H9 (cell line): ENCODE results near the gene IQGAP2. TPM values are rescaled to one million over a fixed set of nuclear protein-coding genes. Genes with fewer than 3 reads are reported as not detected.

Experiments
- DNase-seq: peaks from one replicate; pipeline ENCODE4 v3.0.0-alpha.2; 2017
- H2AFZ ChIP-seq: one replicate; pipeline ENCODE4 v1.6.1; 2013; ENCODE audit warnings: mild to moderate bottlenecking, low read length, control low read depth, moderate library complexity
- H2AK5ac ChIP-seq: 2 replicates; pipeline ENCODE4 v1.6.1; 2013; ENCODE audit warnings: low read length, control low read depth, mixed read lengths; ENCODE audit not compliant: insufficient read length
- H2BK120ac ChIP-seq: one replicate; pipeline ENCODE4 v1.6.1; 2013; ENCODE audit warnings: low read depth, mild to moderate bottlenecking, low read length, control low read depth, inconsistent platforms; ENCODE audit not compliant: poor library complexity, severe bottlenecking
- H2BK12ac ChIP-seq: 2 replicates; pipeline ENCODE4 v1.6.1; 2013; ENCODE audit warnings: low read length, control low read depth, mixed read lengths, low read depth; ENCODE audit not compliant: insufficient read length
- H2BK15ac ChIP-seq: 2 replicates; pipeline ENCODE4 v1.6.1; 2013; ENCODE audit warnings: low read depth, low read length, control low read depth
- H2BK20ac ChIP-seq: one replicate; pipeline ENCODE4 v1.6.1; 2013; ENCODE audit warnings: low read depth, mild to moderate bottlenecking, low read length, control low read depth, inconsistent platforms; ENCODE audit not compliant: poor library complexity, severe bottlenecking
- H2BK5ac ChIP-seq: 2 replicates; pipeline ENCODE4 v1.6.1; 2013; ENCODE audit warnings: low read length, control low read depth, mixed read lengths; ENCODE audit not compliant: insufficient read length
- H3K14ac ChIP-seq: 2 replicates; pipeline ENCODE4 v1.6.1; 2013; ENCODE audit warnings: low read length, control low read depth; ENCODE audit not compliant: insufficient read depth
- H3K18ac ChIP-seq: 2 replicates; pipeline ENCODE4 v1.6.1; 2013; ENCODE audit warnings: low read depth, mild to moderate bottlenecking, mixed read lengths, low read length, control low read depth; ENCODE audit not compliant: insufficient read length
- H3K23ac ChIP-seq: 2 replicates; pipeline ENCODE4 v1.6.1; 2013; ENCODE audit warnings: low read length, control low read depth, mixed read lengths, low read depth; ENCODE audit not compliant: insufficient read length
- H3K23me2 ChIP-seq: 2 replicates; pipeline ENCODE4 v1.6.1; 2013; ENCODE audit warnings: low read depth, mild to moderate bottlenecking, mixed read lengths, low read length, control low read depth; ENCODE audit not compliant: insufficient read length, poor library complexity, severe bottlenecking
- H3K27ac ChIP-seq: 2 replicates; pipeline ENCODE4 v1.5.1; 2013; ENCODE audit warnings: low read length, control low read depth, mixed read lengths, low read depth; ENCODE audit not compliant: insufficient read length
- H3K27me3 ChIP-seq: 2 replicates; pipeline ENCODE4 v1.6.1; 2013; ENCODE audit warnings: low read length, control low read depth, inconsistent platforms; ENCODE audit not compliant: insufficient read depth
- H3K4ac ChIP-seq: 2 replicates; pipeline ENCODE4 v1.6.1; 2013; ENCODE audit warnings: low read depth, mild to moderate bottlenecking, control low read depth, inconsistent platforms, low read length, moderate library complexity
- H3K4me1 ChIP-seq: 2 replicates; pipeline ENCODE4 v1.6.1; 2013; ENCODE audit warnings: low read length, control low read depth, inconsistent platforms; ENCODE audit not compliant: insufficient read depth
- H3K4me2 ChIP-seq: 2 replicates; pipeline ENCODE4 v1.6.1; 2013; ENCODE audit warnings: low read length, control low read depth, mixed read lengths; ENCODE audit not compliant: insufficient read length, insufficient read depth
- H3K56ac ChIP-seq: 2 replicates; pipeline ENCODE4 v1.6.1; 2013; ENCODE audit warnings: low read depth, mild to moderate bottlenecking, mixed read lengths, low read length, control low read depth; ENCODE audit not compliant: insufficient read length
- H3K79me1 ChIP-seq: 2 replicates; pipeline ENCODE4 v1.6.1; 2013; ENCODE audit warnings: low read depth, mild to moderate bottlenecking, moderate library complexity, low read length, control low read depth, inconsistent platforms; ENCODE audit not compliant: insufficient read depth, poor library complexity, severe bottlenecking
- H3K79me2 ChIP-seq: 2 replicates; pipeline ENCODE4 v1.6.1; 2013; ENCODE audit warnings: low read length, control low read depth, inconsistent platforms; ENCODE audit not compliant: insufficient read depth
- H3K9ac ChIP-seq: 2 replicates; pipeline ENCODE4 v1.6.1; 2013; ENCODE audit warnings: low read length, control low read depth, mixed read lengths; ENCODE audit not compliant: insufficient read length; ENCODE audit errors: extremely low read depth
- H3K9me3 ChIP-seq: one replicate; pipeline ENCODE4 v1.6.1; 2013; ENCODE audit warnings: low read depth, low read length, inconsistent platforms; ENCODE audit not compliant: control insufficient read depth
- H3T11ph ChIP-seq: one replicate; pipeline ENCODE4 v1.6.1; 2013; ENCODE audit warnings: mild to moderate bottlenecking, low read length, control low read depth, inconsistent platforms
- H4K20me1 ChIP-seq: one replicate; pipeline ENCODE4 v1.6.1; 2013; ENCODE audit not compliant: control insufficient read depth, insufficient read length, insufficient read depth
- H4K5ac ChIP-seq: 2 replicates; pipeline ENCODE4 v1.6.1; 2013; ENCODE audit warnings: low read depth, mild to moderate bottlenecking, mixed read lengths, low read length, control low read depth; ENCODE audit not compliant: insufficient read length
- H4K8ac ChIP-seq: replicated peaks from 2 replicates; pipeline ENCODE4 v1.6.1; 2013; ENCODE audit warnings: low read length, control low read depth, mixed read lengths, low read depth; ENCODE audit not compliant: insufficient read length
- H4K91ac ChIP-seq: 2 replicates; pipeline ENCODE4 v1.6.1; 2013; ENCODE audit warnings: low read depth, mild to moderate bottlenecking, moderate library complexity, mixed read lengths, low read length, control low read depth; ENCODE audit not compliant: insufficient read length
- H3K27ac Mint-ChIP-seq, 3 experiments: 2 replicates in 2 of 3; 3 replicates in 1 of 3; pipeline ENCODE4 v1.8.0; 2020 to 2021; ENCODE audit warnings: mixed read lengths in 3 of 3, mild to moderate bottlenecking in 1 of 3, moderate library complexity in 1 of 3
- H3K27me3 Mint-ChIP-seq: 2 replicates; pipeline ENCODE4 v1.8.0; 2021; ENCODE audit warnings: low read depth, mild to moderate bottlenecking, moderate library complexity, mixed read lengths
- H3K36me3 Mint-ChIP-seq, 3 experiments: 2 replicates in 2 of 3; 3 replicates in 1 of 3; pipeline ENCODE4 v1.8.0; 2020 to 2021; ENCODE audit warnings: low read depth in 3 of 3, mixed read lengths in 3 of 3; ENCODE audit not compliant: insufficient read depth in 1 of 3
- H3K4me1 Mint-ChIP-seq, 2 experiments: 2 replicates each; pipeline ENCODE4 v1.8.0; 2020; ENCODE audit warnings: mixed read lengths in 2 of 2
- H3K4me3 Mint-ChIP-seq, 2 experiments: 2 replicates in 1 of 2; 3 replicates in 1 of 2; pipeline ENCODE4 v1.8.0; 2020 to 2021; ENCODE audit warnings: mild to moderate bottlenecking in 2 of 2, mixed read lengths in 2 of 2, moderate library complexity in 1 of 2
- H3K9me3 Mint-ChIP-seq, 2 experiments: 2 replicates in 1 of 2; 3 replicates in 1 of 2; pipeline ENCODE4 v1.8.0; 2020; ENCODE audit warnings: mild to moderate bottlenecking in 2 of 2, mixed read lengths in 2 of 2, moderate library complexity in 1 of 2
- WGBS: extraction: QIAGEN DNeasy Blood & Tissue Kit; methylation state at CpG from one replicate; pipeline ENCODE4 v1.1.7; 2013; ENCODE audit warnings: missing lambda C conversion rate, low lambda C conversion rate, mixed read lengths; ENCODE audit not compliant: insufficient read length; ENCODE audit errors: extremely low coverage; 5-methylcytosine and 5-hydroxymethylcytosine counted together
- total RNA-seq: library from RNA; stranded (reverse); gene quantifications from 2 replicates; pipeline ENCODE4 v1.2.1, GENCODE V29; 2021
- TF ChIP-seq, protein P1 (sequence below): fragments of 200-600 bp; sonication (generic); conservative IDR thresholded peaks from 3 replicates; pipeline ENCODE4 v1.8.0; 2021; ENCODE audit warnings: antibody characterized with exemption, mild to moderate bottlenecking

IQGAP2 gene
- total RNA-seq, 1 experiment from 2014 or later, result 22.5 TPM

DNA sequence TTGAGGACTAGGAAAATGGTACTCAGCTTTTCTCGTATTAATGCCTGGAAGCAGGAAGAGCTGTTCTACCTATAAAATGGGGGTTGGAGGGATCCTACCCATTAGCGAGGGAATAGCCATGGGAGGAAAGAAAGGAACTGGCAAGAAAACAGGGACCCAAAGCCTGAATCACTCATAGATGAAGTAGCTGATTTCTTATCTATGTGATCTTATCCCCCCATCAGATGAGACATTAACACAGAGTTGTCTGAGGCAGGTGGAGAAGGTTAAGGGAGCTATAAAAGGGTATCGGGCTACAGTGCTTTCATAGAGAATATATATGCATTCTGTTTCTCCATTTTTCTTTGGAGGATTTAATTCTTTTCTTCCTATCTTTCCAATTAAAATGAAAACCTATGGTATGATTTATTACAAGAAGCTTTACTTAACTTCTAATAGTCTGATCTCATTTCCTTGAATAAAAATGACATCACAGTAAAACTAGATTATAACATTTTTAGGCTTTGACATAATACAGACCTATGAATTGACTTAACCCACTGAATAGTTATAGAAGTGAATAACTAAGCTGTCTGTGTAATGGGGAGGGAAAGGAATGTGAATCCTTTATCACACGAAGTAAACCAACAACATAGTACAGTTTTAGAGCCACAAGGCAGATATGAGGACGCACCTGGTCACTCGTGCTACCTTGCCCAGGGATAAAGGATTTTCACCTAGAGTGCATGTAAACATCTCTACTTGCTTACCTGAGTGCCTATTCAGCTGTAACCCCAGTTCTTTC is 39.0 kb downstream of the IQGAP2 start:
- Histone ChIP-seq H3K79me2 (no peaks in the 10 kb centered on the region; the same call in 1 of the 2 replicates), H2BK5ac (no peak overlapping the region), H3K9ac (no peak overlapping the region), H4K20me1 (no peaks in the 10 kb centered on the region), H3K9me3 (no peaks in the 10 kb centered on the region), H3K14ac (no peak overlapping the region), H2BK20ac (no peak overlapping the region), H3K4ac (no peak overlapping the region), H3K27me3 (no peaks in the 10 kb centered on the region), H3K79me1 (no peaks in the 10 kb centered on the region), H2AK5ac (no peak overlapping the region), H3K27ac (no peak overlapping the region), H2BK12ac (no peak overlapping the region), H4K8ac (no peak overlapping the region), H3K23me2 (no peaks in the 10 kb centered on the region), H4K5ac (no peak overlapping the region), H3K18ac (no peak overlapping the region), H2BK15ac (no peak overlapping the region), H3K4me2 (no peak overlapping the region), H2BK120ac (no peak overlapping the region), H2AFZ (no peak overlapping the region), H4K91ac (no peak overlapping the region), H3K56ac (no peak overlapping the region), H3K23ac (no peak overlapping the region), H3K4me1 (no peaks in the 10 kb centered on the region; the same call in 1 of the 2 replicates), H3T11ph (no peak overlapping the region)
- H3K4me1 Mint-ChIP-seq, result peaks cover 4 to 11% of the 10 kb centered on the region in 2 experiments
- peaks cover 2 to 4% (median 4%) of the 10 kb centered on the region in 3 experiments; a peak in 5 of 7 replicates for H3K36me3 Mint-ChIP-seq
- TF ChIP-seq, protein P1, sequence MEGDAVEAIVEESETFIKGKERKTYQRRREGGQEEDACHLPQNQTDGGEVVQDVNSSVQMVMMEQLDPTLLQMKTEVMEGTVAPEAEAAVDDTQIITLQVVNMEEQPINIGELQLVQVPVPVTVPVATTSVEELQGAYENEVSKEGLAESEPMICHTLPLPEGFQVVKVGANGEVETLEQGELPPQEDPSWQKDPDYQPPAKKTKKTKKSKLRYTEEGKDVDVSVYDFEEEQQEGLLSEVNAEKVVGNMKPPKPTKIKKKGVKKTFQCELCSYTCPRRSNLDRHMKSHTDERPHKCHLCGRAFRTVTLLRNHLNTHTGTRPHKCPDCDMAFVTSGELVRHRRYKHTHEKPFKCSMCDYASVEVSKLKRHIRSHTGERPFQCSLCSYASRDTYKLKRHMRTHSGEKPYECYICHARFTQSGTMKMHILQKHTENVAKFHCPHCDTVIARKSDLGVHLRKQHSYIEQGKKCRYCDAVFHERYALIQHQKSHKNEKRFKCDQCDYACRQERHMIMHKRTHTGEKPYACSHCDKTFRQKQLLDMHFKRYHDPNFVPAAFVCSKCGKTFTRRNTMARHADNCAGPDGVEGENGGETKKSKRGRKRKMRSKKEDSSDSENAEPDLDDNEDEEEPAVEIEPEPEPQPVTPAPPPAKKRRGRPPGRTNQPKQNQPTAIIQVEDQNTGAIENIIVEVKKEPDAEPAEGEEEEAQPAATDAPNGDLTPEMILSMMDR, result no peak
- no CpG with 5 or more reads among the region's 6 CpGs for WGBS
- peaks cover 3 to 4% of the 10 kb centered on the region in 2 experiments; a peak in 4 of 5 replicates for H3K9me3 Mint-ChIP-seq
- H3K27me3 Mint-ChIP-seq, result no peaks in the 10 kb centered on the region
- H3K4me3 Mint-ChIP-seq, result no peak overlapping the region
- no peak overlapping the region; a peak in 1 of 7 replicates for H3K27ac Mint-ChIP-seq
- DNase-seq, result no peak
